HPDE6-E6E7 (cell line): Measurements from ENCODE around the gene CELSR2.
"Not testable (repeated sequence)": the region's sequence is repeated elsewhere in the genome, so short reads cannot be mapped to it uniquely, and the experiment has no call there.

Experiments
- DNase-seq: peaks from one replicate; pipeline ENCODE4 v3.0.0; 2011; ENCODE audit warnings: missing footprints; ENCODE audit errors: extremely low spot score

The CELSR2 gene

GRCh38 chr1:109248797-109249629 lies at the start of gene CELSR2:
Gene CELSR2, plus strand, starts transcription at chr1:109249539. Its CDS starts 541 bp downstream, at chr1:109250080.
- DNase-seq: peak; percentile 69

- no peak for DNase-seq
These were observed 49.6 kb upstream of the CELSR2 start for GRCh38 chr1:109199710-109200109.

GRCh38 chr1:109201123-109201703 lies 48.1 kb upstream of the CELSR2 start:
- peak; percentile 90 for DNase-seq

- no peak for DNase-seq
These were observed 44.9 kb upstream of the CELSR2 start for GRCh38 chr1:109204484-109204883.

- DNase-seq: no peak
These were observed 43.0 kb upstream of the CELSR2 start for GRCh38 chr1:109206339-109206738.

GRCh38 chr1:109207467-109208103 lies 41.8 kb upstream of the CELSR2 start:
- DNase-seq: no peak

- no peak for DNase-seq
These were observed 40.9 kb upstream of the CELSR2 start for GRCh38 chr1:109208394-109208793.

GRCh38 chr1:109208836-109209463 lies 40.4 kb upstream of the CELSR2 start:
- DNase-seq: no peak

- DNase-seq: peak; percentile 62
These were observed 39.3 kb upstream of the CELSR2 start for GRCh38 chr1:109210058-109210457.

- no peak for DNase-seq
These were observed 36.0 kb upstream of the CELSR2 start for GRCh38 chr1:109213345-109213823.

- DNase-seq: peak; percentile 90
These were observed 35.3 kb upstream of the CELSR2 start, which contains the start of gene SARS1 for GRCh38 chr1:109213824-109214693. Gene SARS1, plus strand, starts transcription at chr1:109213918. Its CDS starts 75 bp downstream, at chr1:109213993.

- DNase-seq: peak; percentile 71
These were observed 34.4 kb upstream of the CELSR2 start for GRCh38 chr1:109214695-109215623.

GRCh38 chr1:109216662-109217061 lies 32.7 kb upstream of the CELSR2 start:
- no peak for DNase-seq

- DNase-seq: no peak
These were observed 30.8 kb upstream of the CELSR2 start for GRCh38 chr1:109218516-109218915.

- not testable (repeated sequence) for DNase-seq
These were observed 28.1 kb upstream of the CELSR2 start for GRCh38 chr1:109221201-109221600.

- no peak for DNase-seq
These were observed 24.0 kb upstream of the CELSR2 start for GRCh38 chr1:109225308-109225707.

- no peak for DNase-seq
These were observed 23.5 kb upstream of the CELSR2 start for GRCh38 chr1:109225711-109226445.

GRCh38 chr1:109228167-109228566 lies 21.2 kb upstream of the CELSR2 start:
- DNase-seq: no peak

GRCh38 chr1:109229531-109230127 lies 19.7 kb upstream of the CELSR2 start:
- no peak for DNase-seq
